Measurements from ENCODE around the gene TECTB. TPM values are rescaled to one million over a fixed set of nuclear protein-coding genes. Genes with fewer than 3 reads are reported as not detected.
"Not testable (repeated sequence)": the region's sequence is repeated elsewhere in the genome, so short reads cannot be mapped to it uniquely, and the experiment has no call there.

The TECTB gene
- total RNA-seq = not detected in 2 replicates

GRCh38 chr10:112283100-112283499, at the start of gene TECTB:
TSS of gene TECTB (plus strand) at chr10:112283400. CDS start at chr10:112283735, 335 bp downstream.
- DNase-seq (ENCODE audit: low read depth, low spot score) = no peak

- DNase-seq (ENCODE audit: low read depth, low spot score) = no peak
These were observed 48.1 kb upstream of the TECTB start for GRCh38 chr10:112235141-112235540.

GRCh38 chr10:112235920-112236319, 47.3 kb upstream of the TECTB start:
- no peak for DNase-seq (ENCODE audit: low read depth, low spot score)

GRCh38 chr10:112236486-112236885, 46.7 kb upstream of the TECTB start:
- no peak for DNase-seq (ENCODE audit: low read depth, low spot score)

- no peak for DNase-seq (ENCODE audit: low read depth, low spot score)
These were observed 43.9 kb upstream of the TECTB start for GRCh38 chr10:112239347-112239746.

- no peak for DNase-seq (ENCODE audit: low read depth, low spot score)
These were observed 42.8 kb upstream of the TECTB start for GRCh38 chr10:112240441-112240840.

- no peak for DNase-seq (ENCODE audit: low read depth, low spot score)
These were observed 41.4 kb upstream of the TECTB start for GRCh38 chr10:112241651-112242341.

GRCh38 chr10:112242769-112243168, 40.4 kb upstream of the TECTB start:
- no peak for DNase-seq (ENCODE audit: low read depth, low spot score)

GRCh38 chr10:112243713-112244112, 39.5 kb upstream of the TECTB start:
- no peak for DNase-seq (ENCODE audit: low read depth, low spot score)

- no peak for DNase-seq (ENCODE audit: low read depth, low spot score)
These were observed 39.0 kb upstream of the TECTB start for GRCh38 chr10:112244197-112244596.

GRCh38 chr10:112247791-112248190, 35.4 kb upstream of the TECTB start:
- DNase-seq (ENCODE audit: low read depth, low spot score) = no peak

GRCh38 chr10:112248584-112249295, 34.5 kb upstream of the TECTB start:
- DNase-seq (ENCODE audit: low read depth, low spot score) = no peak

- no peak for DNase-seq (ENCODE audit: low read depth, low spot score)
These were observed 33.5 kb upstream of the TECTB start for GRCh38 chr10:112249722-112250121.

GRCh38 chr10:112250555-112250954, 32.6 kb upstream of the TECTB start:
- DNase-seq (ENCODE audit: low read depth, low spot score) = no peak

- DNase-seq (ENCODE audit: low read depth, low spot score) = not testable (repeated sequence)
These were observed 32.0 kb upstream of the TECTB start for GRCh38 chr10:112251238-112251637.

- DNase-seq (ENCODE audit: low read depth, low spot score) = no peak
These were observed 24.8 kb upstream of the TECTB start for GRCh38 chr10:112258407-112258806.

GRCh38 chr10:112259688-112260087, 23.5 kb upstream of the TECTB start:
- DNase-seq (ENCODE audit: low read depth, low spot score) = no peak

- DNase-seq (ENCODE audit: low read depth, low spot score) = no peak
These were observed 22.4 kb upstream of the TECTB start for GRCh38 chr10:112260831-112261230.

- DNase-seq (ENCODE audit: low read depth, low spot score) = no peak
These were observed 21.8 kb upstream of the TECTB start for GRCh38 chr10:112261281-112261822.

GRCh38 chr10:112262546-112262945, 20.7 kb upstream of the TECTB start:
- DNase-seq (ENCODE audit: low read depth, low spot score) = no peak

GRCh38 chr10:112265745-112266144, 17.5 kb upstream of the TECTB start:
- no peak for DNase-seq (ENCODE audit: low read depth, low spot score)

GRCh38 chr10:112269266-112269665, 13.9 kb upstream of the TECTB start:
- DNase-seq (ENCODE audit: low read depth, low spot score) = no peak

- no peak for DNase-seq (ENCODE audit: low read depth, low spot score)
These were observed 11.2 kb upstream of the TECTB start for GRCh38 chr10:112271982-112272381.
